ENCODE measurements around the gene GEMIN7. TPM values are rescaled to one million over a fixed set of nuclear protein-coding genes. Genes with fewer than 3 reads are reported as not detected.

GEMIN7 gene
- total and polyA plus RNA-seq, 2 donors (not counting 1 experiment from before 2014, with no cell fraction given), result 15.7 to 18.0 TPM

- H3K36me3 ChIP-seq (ENCODE audit: control insufficient read depth, insufficient read depth, low read length), result peaks cover 50% of the 10 kb centered on the region
Observed at GRCh38 chr19:45068041-45068440, 11.0 kb upstream of the GEMIN7 start.

GRCh38 chr19:45069056-45069455 is 10.0 kb upstream of the GEMIN7 start:
- Histone ChIP-seq H3K27me3 (ENCODE audit: control insufficient read depth, insufficient read depth, low read length) (no peaks in the 10 kb centered on the region), H4K20me1 (ENCODE audit: control insufficient read depth, extremely low read depth, insufficient read depth, low read length) (no peaks in the 10 kb centered on the region), H3K9me3 (ENCODE audit: control insufficient read depth, insufficient read depth, low read depth, low read length) (no peaks in the 10 kb centered on the region), H3K9ac (ENCODE audit: insufficient read depth, low read length) (no peak overlapping the region), H3K79me2 (ENCODE audit: control insufficient read depth, insufficient read depth, low read length) (no peaks in the 10 kb centered on the region), H3K4me3 (replicated peaks in 1 of 4; ENCODE audit: control extremely low read depth in 1 of 4, insufficient read depth in 1 of 4, low read depth in 3 of 4, low read length in 4 of 4) (no peak overlapping the region), H2AFZ (ENCODE audit: low read length) (no peak overlapping the region), H3K36me3 (ENCODE audit: control insufficient read depth, insufficient read depth, low read length) (peaks cover 44% of the 10 kb centered on the region), H3K27ac (ENCODE audit: insufficient read depth, low read length) (no peak overlapping the region), H3K4me1 (ENCODE audit: control insufficient read depth, extremely low read depth, insufficient read depth, low read length) (no peaks in the 10 kb centered on the region), H3K4me2 (ENCODE audit: extremely low read depth, insufficient read depth, low read length) (no peak overlapping the region)
- peak in 1 of 2 donors; percentile 18 for DNase-seq (ENCODE audit: low read depth in 2 of 2)
- TF ChIP-seq EZH2 (IDR thresholded peaks at IDR 0.05; ENCODE audit: low read length, missing control alignments), result no peak
- TF ChIP-seq, protein P1, sequence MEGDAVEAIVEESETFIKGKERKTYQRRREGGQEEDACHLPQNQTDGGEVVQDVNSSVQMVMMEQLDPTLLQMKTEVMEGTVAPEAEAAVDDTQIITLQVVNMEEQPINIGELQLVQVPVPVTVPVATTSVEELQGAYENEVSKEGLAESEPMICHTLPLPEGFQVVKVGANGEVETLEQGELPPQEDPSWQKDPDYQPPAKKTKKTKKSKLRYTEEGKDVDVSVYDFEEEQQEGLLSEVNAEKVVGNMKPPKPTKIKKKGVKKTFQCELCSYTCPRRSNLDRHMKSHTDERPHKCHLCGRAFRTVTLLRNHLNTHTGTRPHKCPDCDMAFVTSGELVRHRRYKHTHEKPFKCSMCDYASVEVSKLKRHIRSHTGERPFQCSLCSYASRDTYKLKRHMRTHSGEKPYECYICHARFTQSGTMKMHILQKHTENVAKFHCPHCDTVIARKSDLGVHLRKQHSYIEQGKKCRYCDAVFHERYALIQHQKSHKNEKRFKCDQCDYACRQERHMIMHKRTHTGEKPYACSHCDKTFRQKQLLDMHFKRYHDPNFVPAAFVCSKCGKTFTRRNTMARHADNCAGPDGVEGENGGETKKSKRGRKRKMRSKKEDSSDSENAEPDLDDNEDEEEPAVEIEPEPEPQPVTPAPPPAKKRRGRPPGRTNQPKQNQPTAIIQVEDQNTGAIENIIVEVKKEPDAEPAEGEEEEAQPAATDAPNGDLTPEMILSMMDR (conservative IDR thresholded peaks at IDR 0.05 in 1 of 2, IDR thresholded peaks at IDR 0.05 in 1 of 2; ENCODE audit: low read depth in 1 of 2, low read length in 2 of 2), result no peak

More at GRCh38 chr19:45068041-45068440, 11.0 kb upstream of the GEMIN7 start:
- Histone ChIP-seq H3K4me3 (replicated peaks in 1 of 4; ENCODE audit: control extremely low read depth in 1 of 4, insufficient read depth in 1 of 4, low read depth in 3 of 4, low read length in 4 of 4) (no peak overlapping the region), H3K4me2 (ENCODE audit: extremely low read depth, insufficient read depth, low read length) (no peak overlapping the region), H4K20me1 (ENCODE audit: control insufficient read depth, extremely low read depth, insufficient read depth, low read length) (no peaks in the 10 kb centered on the region), H3K4me1 (ENCODE audit: control insufficient read depth, extremely low read depth, insufficient read depth, low read length) (no peaks in the 10 kb centered on the region), H3K9ac (ENCODE audit: insufficient read depth, low read length) (no peak overlapping the region), H3K79me2 (ENCODE audit: control insufficient read depth, insufficient read depth, low read length) (no peaks in the 10 kb centered on the region), H3K9me3 (ENCODE audit: control insufficient read depth, insufficient read depth, low read depth, low read length) (no peaks in the 10 kb centered on the region), H3K27ac (ENCODE audit: insufficient read depth, low read length) (no peak overlapping the region), H3K27me3 (ENCODE audit: control insufficient read depth, insufficient read depth, low read length) (no peaks in the 10 kb centered on the region), H2AFZ (ENCODE audit: low read length) (no peak overlapping the region)
- TF ChIP-seq, protein P1 (conservative IDR thresholded peaks at IDR 0.05 in 1 of 2, IDR thresholded peaks at IDR 0.05 in 1 of 2; ENCODE audit: low read depth in 1 of 2, low read length in 2 of 2), result no peak
- no peak for TF ChIP-seq EZH2 (IDR thresholded peaks at IDR 0.05; ENCODE audit: low read length, missing control alignments)
- DNase-seq (ENCODE audit: low read depth in 2 of 2), result no peak

GRCh38 chr19:45070214-45070613 is 8.8 kb upstream of the GEMIN7 start:
- no peak overlapping the region for H3K27ac ChIP-seq (ENCODE audit: insufficient read depth, low read length)
- peaks cover 39% of the 10 kb centered on the region for H3K36me3 ChIP-seq (ENCODE audit: control insufficient read depth, insufficient read depth, low read length)
- no peak overlapping the region for H3K4me2 ChIP-seq (ENCODE audit: extremely low read depth, insufficient read depth, low read length)
- no peak overlapping the region for H3K9ac ChIP-seq (ENCODE audit: insufficient read depth, low read length)
- H2AFZ ChIP-seq (ENCODE audit: low read length), result no peak overlapping the region
- TF ChIP-seq, protein P1 (conservative IDR thresholded peaks at IDR 0.05 in 1 of 2, IDR thresholded peaks at IDR 0.05 in 1 of 2; ENCODE audit: low read depth in 1 of 2, low read length in 2 of 2), result no peak
- TF ChIP-seq EZH2 (IDR thresholded peaks at IDR 0.05; ENCODE audit: low read length, missing control alignments), result no peak
- no peak overlapping the region for H3K4me3 ChIP-seq (replicated peaks in 1 of 4; ENCODE audit: control extremely low read depth in 1 of 4, insufficient read depth in 1 of 4, low read depth in 3 of 4, low read length in 4 of 4)
- no peaks in the 10 kb centered on the region for H3K27me3 ChIP-seq (ENCODE audit: control insufficient read depth, insufficient read depth, low read length)
- no peak for DNase-seq (ENCODE audit: low read depth in 2 of 2)
- no peaks in the 10 kb centered on the region for H3K9me3 ChIP-seq (ENCODE audit: control insufficient read depth, insufficient read depth, low read depth, low read length)
- H3K79me2 ChIP-seq (ENCODE audit: control insufficient read depth, insufficient read depth, low read length), result no peaks in the 10 kb centered on the region
- no peaks in the 10 kb centered on the region for H3K4me1 ChIP-seq (ENCODE audit: control insufficient read depth, extremely low read depth, insufficient read depth, low read length)
- H4K20me1 ChIP-seq (ENCODE audit: control insufficient read depth, extremely low read depth, insufficient read depth, low read length), result no peaks in the 10 kb centered on the region
